Suprapubic skin (tissue), 3 donors: ENCODE data around the gene GPM6B.

ENCODE experiments used
- CTCF ChIP-seq, 2 donors: fragments of 200-600 bp in 1 of 2; fragments of 450-650 bp in 1 of 2; sonication (generic) in 1 of 2; IDR thresholded peaks; one replicate each; pipeline ENCODE4 v1.5.1; 2016 to 2019; ENCODE audit warnings: antibody characterized with exemption in 2 of 2, mild to moderate bottlenecking in 1 of 2, moderate library complexity in 1 of 2
- EP300 ChIP-seq: sonication (generic); formaldehyde crosslinking; IDR thresholded peaks from one replicate; pipeline ENCODE4 v1.6.1; 2017; ENCODE audit warnings: antibody characterized with exemption
- POLR2A ChIP-seq, 2 donors: fragments of 450-650 bp; IDR thresholded peaks; one replicate each; pipeline ENCODE4 v1.6.1; 2017; ENCODE audit warnings: antibody characterized with exemption in 2 of 2, mild to moderate bottlenecking in 2 of 2, moderate library complexity in 2 of 2

GRCh38 chrX:13750204-13750603 is 66.7 kb downstream of the GPM6B start:
- TF ChIP-seq POLR2A (IDR thresholded peaks at IDR 0.05): no peak
- TF ChIP-seq CTCF (IDR thresholded peaks at IDR 0.05): peak; percentile 1 to 37
- no peak for TF ChIP-seq EP300
